ENCODE results near the gene C11orf68. TPM values are rescaled to one million over a fixed set of nuclear protein-coding genes. Genes with fewer than 3 reads are reported as not detected.

Gene C11orf68
- total and polyA plus RNA-seq, 9 of the 15 experiments (the other 6 are each of a cell fraction or from before 2014, with no cell fraction given), result 3.6 to 35.9 (median 12.8) TPM

- TF ChIP-seq ZNF407 (IDR thresholded peaks at IDR 0.05; ENCODE audit: low read depth), result peak; percentile 57; the same call in 1 of the 2 replicates
- TF ChIP-seq SRSF1 (IDR thresholded peaks at IDR 0.05; ENCODE audit: low read depth, low read length), result no peak
- peak; percentile 67 for TF ChIP-seq FOXJ2 (tag; IDR thresholded peaks at IDR 0.05)
- TF ChIP-seq PRDM10 (IDR thresholded peaks at IDR 0.05; ENCODE audit: partially characterized antibody), result peak; percentile 68
- TF ChIP-seq EGR1 (conservative IDR thresholded peaks at IDR 0.05), result 0 out of 2 replicates have a peak, but pooled peaks have one; percentile 18
- peak; percentile 69; the same call in 1 of the 2 replicates for TF ChIP-seq ZBTB9 (CRISPR knock-in tag; IDR thresholded peaks at IDR 0.05)
- peak; percentile 66; the same call in 1 of the 2 replicates for TF ChIP-seq ZBTB26 (CRISPR knock-in tag; IDR thresholded peaks at IDR 0.05)
- TF ChIP-seq SREBF2 (CRISPR knock-in tag; IDR thresholded peaks at IDR 0.05), result no peak
- 0 out of 4 replicates have a peak, but pooled peaks of 1 of the 2 experiments have one; percentile 40 for TF ChIP-seq SRF (CRISPR knock-in tag; IDR thresholded peaks at IDR 0.05)
- TF ChIP-seq SIN3A (IDR thresholded peaks at IDR 0.05; ENCODE audit: borderline replicate concordance in 2 of 2, control insufficient read depth in 1 of 2, low read depth in 2 of 2, low read length in 2 of 2), result peak; percentile 52 to 87; a peak in 1 of 4 replicates
Measured at GRCh38 chr11:65961267-65962140, 42.6 kb upstream of the C11orf68 start, which contains the start of gene SART1 (continued).
